HG02759 (cell line): ENCODE measurements around the gene SENP6.

Experiments
- ATAC-seq: cut with Tn5 transposase; IDR thresholded peaks from one replicate; pipeline ENCODE4 v1.9.1; 2021; ENCODE audit warnings: mild to moderate bottlenecking, moderate library complexity; ENCODE audit not compliant: unreplicated experiment

The SENP6 gene

DNA sequence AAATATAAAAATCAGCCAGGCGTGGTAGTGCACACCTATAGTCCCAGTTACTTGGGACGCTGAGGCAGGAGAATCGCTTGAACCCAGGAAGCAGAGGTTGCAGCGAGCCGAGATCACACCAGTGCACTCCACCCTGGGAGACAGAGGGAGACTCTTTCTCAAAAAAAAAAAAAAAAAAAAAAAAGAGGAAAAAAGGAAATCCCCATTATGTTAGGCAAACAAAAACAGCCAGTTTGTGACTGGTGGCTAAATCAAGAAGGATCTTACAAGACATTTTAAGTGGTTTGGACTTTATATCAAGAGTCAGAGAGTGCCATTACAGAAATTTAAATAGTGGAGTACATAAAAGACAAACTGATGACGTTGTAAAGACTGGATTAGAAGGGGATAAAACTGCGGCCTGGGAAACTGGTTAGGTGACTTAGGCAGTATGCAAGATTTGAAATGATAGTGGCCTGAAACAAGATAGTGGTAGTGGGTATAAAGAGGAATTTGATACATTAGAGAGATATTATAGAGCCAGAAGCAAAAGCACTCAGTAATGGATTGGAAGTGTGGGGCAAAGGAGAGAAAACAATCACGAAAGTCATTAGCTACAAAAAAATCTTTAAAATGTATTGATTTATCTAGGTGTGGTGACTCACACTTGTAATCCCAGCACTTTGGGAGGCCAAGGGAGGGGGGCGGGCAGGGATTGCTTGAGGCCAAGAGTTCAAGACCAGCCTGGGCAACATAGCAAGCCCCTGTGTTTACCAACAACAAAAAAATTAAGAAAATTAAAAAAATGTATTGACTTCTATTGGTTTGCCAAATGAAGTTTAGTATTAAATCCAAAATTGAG is 145.7 kb downstream of the SENP6 start:
- no peak for ATAC-seq

- ATAC-seq, result peak; percentile 0
Measured at GRCh38 chr6:75748003-75748742, 146.5 kb downstream of the SENP6 start.

DNA sequence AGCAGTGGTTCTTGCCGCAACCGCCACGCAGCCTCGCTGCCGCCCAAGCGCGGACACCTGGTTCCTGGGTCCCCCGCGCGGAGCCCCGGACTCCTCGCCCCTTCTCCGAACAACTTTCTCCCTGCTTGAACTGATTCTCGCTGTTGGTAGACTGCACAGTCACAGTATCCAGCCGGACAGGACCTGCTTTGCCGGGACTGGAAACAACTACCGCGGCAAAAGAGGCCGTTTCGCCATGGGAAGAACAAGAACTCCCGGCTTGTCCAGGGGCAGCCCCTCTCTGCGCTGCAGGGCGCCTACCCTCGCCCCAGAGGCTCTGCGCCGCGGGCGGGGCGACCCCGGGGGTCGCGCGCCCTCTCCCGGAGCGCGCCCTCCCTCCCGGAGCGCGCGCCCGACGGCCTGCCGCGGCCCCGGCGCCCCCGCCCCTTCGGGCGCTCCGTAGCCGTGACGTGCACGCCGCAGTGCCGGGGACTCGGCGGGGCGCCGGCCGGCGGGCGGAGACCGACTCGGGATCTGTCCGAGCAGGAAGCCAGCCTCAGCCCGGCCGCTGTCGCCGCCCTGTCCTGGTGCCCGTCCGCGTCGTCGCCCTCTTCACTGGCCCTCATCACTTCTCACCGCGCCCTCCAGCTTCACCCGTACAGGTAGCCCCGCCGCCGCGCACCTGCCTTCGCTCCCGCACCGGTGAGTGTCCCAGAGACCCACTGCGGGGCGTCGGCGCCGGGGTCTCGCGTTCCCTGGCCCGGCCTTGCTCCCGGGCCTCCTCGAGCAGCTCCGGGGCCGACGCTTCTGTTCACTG is 147.3 kb downstream of the SENP6 start, which contains the start of gene MYO6:
MYO6 (plus strand) TSS at position 497 of the 796 bp plus-strand sequence. CDS start 68,309 bp downstream, outside the sequence.
- ATAC-seq, result peak; percentile 88

DNA sequence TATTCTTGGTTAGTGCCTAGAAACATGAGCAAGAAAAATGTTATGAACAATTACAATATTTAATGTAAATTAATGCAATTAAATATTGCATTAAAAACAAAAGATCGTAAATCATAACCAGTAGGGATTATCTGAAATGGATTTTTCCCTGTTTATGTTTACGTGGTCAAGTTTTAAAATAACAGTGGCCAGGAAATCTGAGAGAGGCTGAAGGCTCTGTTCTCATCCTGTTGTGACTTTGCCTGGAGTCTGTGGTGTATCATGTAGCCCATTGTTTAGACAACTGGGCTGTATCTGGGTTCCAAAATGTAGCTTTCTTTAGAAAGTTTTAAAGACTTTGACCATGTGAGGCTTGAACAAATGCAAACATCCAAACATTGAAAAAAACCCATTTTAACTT is 149.8 kb downstream of the SENP6 start:
- ATAC-seq, result no peak

DNA sequence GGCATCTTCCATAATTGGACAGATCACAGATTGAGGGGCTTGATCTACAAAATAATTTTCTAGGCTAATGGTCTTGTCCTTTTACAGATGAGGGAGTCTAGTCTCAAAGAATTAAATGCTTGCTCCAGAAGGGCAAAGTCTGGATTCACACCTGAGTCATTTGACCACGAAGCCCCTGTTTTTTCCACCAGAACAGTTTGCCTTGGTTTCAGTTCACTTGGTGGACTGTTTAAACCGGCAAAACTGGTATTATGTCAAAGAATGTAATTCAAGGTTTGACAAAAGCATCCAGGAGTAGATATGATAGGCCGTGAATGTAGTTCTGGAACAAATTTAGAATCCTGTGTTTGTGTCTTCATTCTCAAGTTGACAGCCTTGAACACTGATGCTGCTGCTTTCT is 150.7 kb downstream of the SENP6 start:
- no peak for ATAC-seq

- no peak for ATAC-seq
Measured at GRCh38 chr6:75755704-75756103, 154.0 kb downstream of the SENP6 start.

GRCh38 chr6:75757295-75757694 is 155.6 kb downstream of the SENP6 start:
- ATAC-seq, result no peak

DNA sequence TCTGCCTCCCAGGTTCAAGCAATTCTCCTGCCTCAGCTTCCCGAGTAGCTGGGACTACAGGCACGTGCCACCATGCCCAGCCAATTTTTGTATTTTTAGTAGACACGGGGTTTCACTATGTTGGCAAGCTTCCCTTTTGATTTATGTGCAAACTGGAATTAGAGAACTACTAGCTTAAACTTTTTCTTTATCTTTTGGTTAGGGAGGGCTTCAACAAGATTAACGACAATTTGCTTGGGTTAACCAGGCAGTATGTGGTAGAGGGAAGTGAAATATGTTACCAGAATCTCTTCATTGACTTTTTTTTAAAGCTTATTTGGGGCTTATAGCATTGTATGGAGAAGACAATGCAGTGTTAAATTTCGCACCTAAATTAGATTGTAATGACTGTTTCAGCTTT is 156.4 kb downstream of the SENP6 start:
- ATAC-seq, result no peak

DNA sequence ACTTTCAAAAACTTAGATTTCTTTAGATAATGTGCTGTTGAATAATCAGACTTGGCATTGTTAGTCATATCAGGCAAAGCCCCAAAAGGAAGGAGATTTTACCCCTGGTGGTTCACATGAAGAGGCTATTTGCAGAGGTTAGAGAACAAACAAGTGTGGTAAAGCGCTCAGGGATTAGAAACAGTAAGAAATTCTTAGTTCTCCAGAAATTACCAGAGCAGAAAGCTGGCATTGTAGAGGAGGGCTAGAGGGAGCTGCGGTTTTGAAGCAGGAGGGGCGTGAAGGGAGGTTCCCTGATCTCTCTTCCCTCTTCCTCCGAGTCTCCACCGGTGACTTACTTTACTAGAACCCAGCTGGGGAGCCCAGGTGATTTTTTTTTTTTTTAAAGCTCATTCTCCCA is 157.5 kb downstream of the SENP6 start:
- ATAC-seq, result peak; percentile 47

GRCh38 chr6:75760320-75760719 is 158.6 kb downstream of the SENP6 start:
- no peak for ATAC-seq

DNA sequence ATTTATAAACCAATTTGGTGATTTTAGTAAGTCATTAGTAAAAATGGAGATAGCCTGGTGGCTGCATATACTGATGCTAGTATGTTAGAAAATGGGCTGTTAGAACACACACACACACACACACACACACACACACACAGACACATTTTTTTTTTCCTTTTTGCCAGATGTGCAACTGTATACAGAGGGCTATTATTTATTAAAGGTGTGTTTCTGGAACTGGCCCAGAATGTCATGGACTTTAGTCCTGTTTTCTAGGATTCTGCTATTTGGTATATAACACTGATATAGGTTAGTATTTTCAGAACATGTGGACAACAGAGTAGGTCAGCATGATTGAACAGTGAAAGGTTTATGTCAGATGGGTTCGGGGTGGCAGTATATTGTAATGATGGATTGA is 159.8 kb downstream of the SENP6 start:
- no peak for ATAC-seq

- no peak for ATAC-seq
Measured at GRCh38 chr6:75762063-75762462, 160.4 kb downstream of the SENP6 start.

GRCh38 chr6:75766387-75766786 is 164.7 kb downstream of the SENP6 start:
- no peak for ATAC-seq
